Heart left ventricle (tissue), 16 donors: ENCODE results near the gene TPM3. TPM values are rescaled to one million over a fixed set of nuclear protein-coding genes. Genes with fewer than 3 reads are reported as not detected.

ENCODE experiments used
- ATAC-seq, 4 donors: fragments of 200-7000 bp; cut with Tn5 transposase; one replicate each; pipeline ENCODE4 v1.9.1; 2020 to 2022; ENCODE audit warnings: moderate library complexity in 4 of 4, mild to moderate bottlenecking in 3 of 4, moderate number of reproducible peaks in 1 of 4
- DNase-seq, 5 donors: peaks; one replicate each; pipeline ENCODE4 v3.0.0-alpha.2; 2020
- H3K27ac ChIP-seq, 12 donors: fragments of 200-600 bp; sonication (generic) in 4 of 12; one replicate each; pipeline versions ENCODE4 v1.5.0 to v1.8.0; 2016 to 2022; ENCODE audit warnings: mild to moderate bottlenecking in 2 of 12
- H3K27me3 ChIP-seq, 9 donors: fragments of 200-600 bp; sonication (generic) in 2 of 9; one replicate each; pipeline versions ENCODE4 v1.5.1 to v1.8.0; 2016 to 2022; ENCODE audit warnings: mild to moderate bottlenecking in 3 of 9
- H3K36me3 ChIP-seq, 9 donors: fragments of 200-600 bp; sonication (generic) in 2 of 9; one replicate each; pipeline versions ENCODE4 v1.5.0 to v1.8.0; 2018 to 2022; ENCODE audit warnings: mild to moderate bottlenecking in 2 of 9
- H3K4me1 ChIP-seq, 12 donors: fragments of 200-600 bp; sonication (generic) in 4 of 12; one replicate each; pipeline versions ENCODE4 v1.5.0 to v1.8.0; 2016 to 2022; ENCODE audit warnings: mild to moderate bottlenecking in 3 of 12
- H3K4me3 ChIP-seq, 12 donors: fragments of 200-600 bp; sonication (generic) in 4 of 12; one replicate each; pipeline versions ENCODE4 v1.5.0 to v1.8.0; 2017 to 2022; ENCODE audit warnings: mild to moderate bottlenecking in 9 of 12, moderate library complexity in 4 of 12
- H3K9me3 ChIP-seq, 12 donors: fragments of 200-600 bp; sonication (generic) in 4 of 12; one replicate each; pipeline versions ENCODE4 v1.5.0 to v1.8.0; 2016 to 2022; ENCODE audit warnings: mild to moderate bottlenecking in 1 of 12
- CTCF ChIP-seq, 12 donors: fragments of 200-600 bp; sonication (generic) in 4 of 12; IDR thresholded peaks; one replicate each; pipeline versions ENCODE4 v1.5.0 to v1.8.0; 2018 to 2022; ENCODE audit warnings: antibody characterized with exemption in 12 of 12, mild to moderate bottlenecking in 5 of 12
- POLR2A ChIP-seq, 2 donors: fragments of 450-650 bp; IDR thresholded peaks; one replicate each; pipeline ENCODE4 v1.6.1; 2017; ENCODE audit warnings: antibody characterized with exemption in 2 of 2, mild to moderate bottlenecking in 2 of 2, moderate library complexity in 2 of 2
- WGBS, 4 donors: extraction: QIAGEN DNeasy Blood & Tissue Kit in 2 of 4; methylation state at CpG; one replicate each; pipeline versions ENCODE4 v1.1.5 to v1.1.7; 2013 to 2018; 5-methylcytosine and 5-hydroxymethylcytosine counted together
- intact Hi-C, 10 donors: fragments of 100-400 bp; cut with DNase I; formaldehyde crosslinking; loops; one replicate each; pipeline versions ENCODE4 v1.11.1 to v1.14.2; 2022
- polyA plus RNA-seq, 2 donors: library from polyadenylated mRNA; stranded (reverse); fragments of 200-250 nt; gene quantifications; one replicate each; pipeline ENCODE4 v1.2.3, GENCODE V29; 2013
- total RNA-seq, 9 donors: library from RNA; depleted of rRNA in 2 of 9; stranded (reverse); fragments of >200 nt in 2 of 9; fragmentation: NEBNext Ultra II Directional in 3 of 9; extraction: Animal tissue kit (Norgen Biotek cat#: 25700) in 3 of 9; gene quantifications; one replicate each; pipeline versions ENCODE4 v1.1.0 to v1.2.4, GENCODE V29; 2016 to 2023
- donor health status: ischemic (EF 13 %, LVEDD 7.1; RV severe dilation, severe dysfunction).
- donor health status: healthy with polysubstance abuse.
- donor health status: DM: no; HTN: yes; CAD: no.
- donor health status: DM: no; HTN: no; CAD: no.
- donor health status: ischemic (EF 25% LVEDD 6.9; RV normal size, moderate dysfunction).
- donor health status: ischemic (EF 25% LVEDD 5.7; RV mildly dilated, moderate dysfunction).
- donor health status: healthy.
- donor health status: DM: yes; HTN: yes; CAD: no.
- donor health status: ischemic (EF 35%, LVEDD 5.7; RV mildly dilated, moderate dysfunction).
- donor health status: nonischemic (EF 11% LVEDD 7.7; RV severe dilation, severe dysfunction).
- donor health status: DM: yes; HTN: yes; CAD: no.
- donor health status: PGD.
- donor health status: ischemic (EF 29% LVEDD 5.4; RV normal size, mild dysfunction).
- donor health status: nonischemic (EF 23%, LVEDD 6.1; RV moderate dilation, normal function).

The TPM3 gene
- total and polyA plus RNA-seq, 11 donors = 76.5 to 259 (median 120) TPM

DNA sequence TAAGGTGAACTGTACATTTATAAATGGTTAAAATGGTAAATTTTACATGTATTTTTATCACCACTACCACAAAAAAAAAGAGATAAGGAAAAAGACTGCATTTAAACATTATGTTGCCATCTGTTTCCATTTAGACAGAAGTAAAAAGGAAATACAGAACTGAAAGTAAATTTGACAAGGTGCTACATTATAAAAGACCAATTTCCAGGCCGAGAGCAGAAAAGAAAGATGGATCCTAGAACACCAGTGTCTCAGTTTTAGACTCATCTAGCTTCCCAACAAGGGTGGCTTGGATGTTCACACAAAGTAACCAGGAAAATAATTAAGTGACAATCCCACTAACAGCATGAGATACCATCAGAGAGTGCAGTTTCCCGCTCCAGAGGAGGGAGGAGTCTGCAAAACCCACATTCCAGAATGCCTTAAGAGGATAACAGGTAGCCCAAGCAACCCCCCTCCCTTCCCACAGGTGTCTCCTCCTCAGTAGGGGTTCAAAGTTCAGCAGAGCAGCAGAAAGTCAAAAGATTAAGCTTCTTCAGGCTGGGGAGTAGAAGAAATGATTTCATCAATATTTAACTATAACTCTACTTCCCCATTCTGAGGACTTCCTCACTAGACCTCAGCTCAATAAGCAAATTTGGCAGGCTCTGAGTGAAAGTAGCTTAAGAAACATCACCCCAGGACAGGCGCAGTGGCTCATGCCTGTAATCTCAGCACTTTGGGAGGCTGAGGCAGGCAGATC lies 11.8 kb downstream of the TPM3 start:
- DNase-seq = no peak
- H3K9me3 ChIP-seq = no peaks in the 10 kb centered on the region
- H3K27me3 ChIP-seq = no peaks in the 10 kb centered on the region
- no peak for ATAC-seq
- peak overlapping the region in 3 of 12 donors; percentile 19 to 99 (median 92) for H3K4me3 ChIP-seq
- H3K4me1 ChIP-seq = peaks cover 8 to 78% (median 66%) of the 10 kb centered on the region in 12 donors
- intact Hi-C loops = loop anchor here in 4 of 10 donors (5.0 to 10.0 kb wide), 3 partner anchors 92 to 188 kb away; partner anchors contain the start of genes RPS27 (in 3 of the 4) and HAX1 (in 1 of the 4)
- no peak for TF ChIP-seq CTCF (IDR thresholded peaks at IDR 0.05)
- no peak for TF ChIP-seq POLR2A (IDR thresholded peaks at IDR 0.05)
- peak overlapping the region in 3 of 12 donors; percentile 32 to 98 (median 36) for H3K27ac ChIP-seq
- WGBS, 4 donors = 72 to 83% (median 79%) methylated on average over 3 of the region's 3 CpGs
- H3K36me3 ChIP-seq = peaks cover 0 to 39% (median 12%) of the 10 kb centered on the region in 9 donors

- ATAC-seq (no peak), DNase-seq (no peak)
- peaks cover 8 to 78% (median 66%) of the 10 kb centered on the region in 12 donors for H3K4me1 ChIP-seq
- no peaks in the 10 kb centered on the region for H3K27me3 ChIP-seq
- peaks cover 0 to 49% (median 20%) of the 10 kb centered on the region in 9 donors for H3K36me3 ChIP-seq
- intact Hi-C loops = loop anchor here in 1 of 10 donors (5.0 kb wide), 1 partner anchor 187 kb away; the partner anchor contains the start of gene RPS27
- peak overlapping the region in 2 of 12 donors; percentile 1 to 99 for H3K4me3 ChIP-seq
- 68 to 73% (median 69%) methylated on average over 10 of the region's 10 CpGs for WGBS, 4 donors
- no peaks in the 10 kb centered on the region for H3K9me3 ChIP-seq
- TF ChIP-seq CTCF (IDR thresholded peaks at IDR 0.05) (no peak), POLR2A (IDR thresholded peaks at IDR 0.05) (no peak)
- H3K27ac ChIP-seq = peak overlapping the region in 7 of 12 donors; percentile 2 to 98 (median 31)
Observed at GRCh38 chr1:154178911-154179811, 12.7 kb downstream of the TPM3 start.

GRCh38 chr1:154178013-154178412 lies 13.9 kb downstream of the TPM3 start:
- TF ChIP-seq POLR2A (IDR thresholded peaks at IDR 0.05) = no peak
- no peak for TF ChIP-seq CTCF (IDR thresholded peaks at IDR 0.05)
- H3K4me3 ChIP-seq = peak overlapping the region in 1 of 12 donors; percentile 99
- H3K9me3 ChIP-seq = no peaks in the 10 kb centered on the region
- peak overlapping the region in 2 of 12 donors; percentile 63 to 98 for H3K27ac ChIP-seq
- peaks cover under 1 to 60% (median 31%) of the 10 kb centered on the region in 9 donors for H3K36me3 ChIP-seq
- intact Hi-C loops = loop anchor here in 1 of 10 donors (5.0 kb wide), 1 partner anchor 186 kb away; the partner anchor contains the start of gene RPS27
- 49 to 58% (median 52%) methylated on average over 2 of the region's 2 CpGs for WGBS, 4 donors
- H3K4me1 ChIP-seq = peaks cover 8 to 73% (median 62%) of the 10 kb centered on the region in 12 donors
- DNase-seq (no peak), ATAC-seq (no peak)
- H3K27me3 ChIP-seq = no peaks in the 10 kb centered on the region
